Stimulated activated CD4-positive, alpha-beta T cell treated with anti-CD3 and anti-CD28 coated beads, Interleukin-1b, Interleukin-23, amount 100 ng/mL, for 1 hour (primary cell): ENCODE results near the gene RBMS1.
A peak's percentile ranks its signal among the peaks of the same experiment; 100 is the strongest.

Experiments
- DNase-seq, 2 donors: peaks; one replicate each; pipeline ENCODE4 v3.0.0-alpha.2; 2020; ENCODE audit warnings: low read depth in 2 of 2

RBMS1 gene

GRCh38 chr2:160278101-160278878 lies 215.3 kb downstream of the RBMS1 start:
- no peak for DNase-seq

GRCh38 chr2:160277151-160277550 lies 216.5 kb downstream of the RBMS1 start:
- DNase-seq = no peak

- no peak for DNase-seq
Measured at GRCh38 chr2:160275656-160276055, 218.0 kb downstream of the RBMS1 start.

DNA sequence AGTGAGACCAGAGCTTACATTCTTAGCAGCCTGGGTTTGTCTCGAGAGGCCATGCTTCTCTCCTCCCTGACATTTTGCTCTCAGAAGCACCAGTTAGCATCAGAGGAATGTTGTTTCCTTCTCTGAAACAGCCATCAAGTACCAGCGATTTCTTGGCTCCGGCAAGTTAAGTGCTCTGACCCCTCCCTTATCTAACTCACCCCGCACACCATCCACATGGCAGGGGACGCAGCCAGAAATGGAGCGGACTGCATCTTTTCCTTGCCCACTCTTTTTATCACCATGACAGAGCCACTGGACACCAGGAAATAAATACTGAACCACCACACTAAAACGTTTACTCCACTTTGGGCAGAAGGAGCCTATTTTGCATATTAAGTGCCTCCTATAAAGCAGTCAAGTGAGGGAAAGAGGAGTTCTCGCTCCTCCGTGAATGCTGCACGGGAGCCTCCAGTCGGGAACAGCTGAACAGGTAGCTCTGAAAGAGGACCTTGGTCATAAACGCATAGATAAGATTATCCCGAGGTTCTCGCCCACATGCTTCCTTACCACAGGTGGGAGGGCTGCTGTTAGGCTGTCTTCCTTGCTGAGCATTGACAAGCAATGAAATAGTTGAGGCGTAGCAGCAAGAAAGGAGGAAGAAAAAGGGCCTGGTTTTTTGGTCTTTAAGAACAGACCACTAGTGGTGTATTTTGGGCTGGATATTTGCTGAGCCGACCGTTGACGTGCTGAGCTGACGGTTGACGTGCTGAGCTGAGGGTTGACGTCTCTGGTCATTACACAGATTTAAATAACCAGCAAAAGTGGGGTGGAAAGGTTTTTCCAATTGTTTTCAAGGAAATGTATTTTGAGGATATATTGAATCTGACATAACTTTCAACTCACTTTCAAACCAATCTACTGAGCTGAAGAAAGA lies 222.2 kb downstream of the RBMS1 start:
- no peak for DNase-seq

DNA sequence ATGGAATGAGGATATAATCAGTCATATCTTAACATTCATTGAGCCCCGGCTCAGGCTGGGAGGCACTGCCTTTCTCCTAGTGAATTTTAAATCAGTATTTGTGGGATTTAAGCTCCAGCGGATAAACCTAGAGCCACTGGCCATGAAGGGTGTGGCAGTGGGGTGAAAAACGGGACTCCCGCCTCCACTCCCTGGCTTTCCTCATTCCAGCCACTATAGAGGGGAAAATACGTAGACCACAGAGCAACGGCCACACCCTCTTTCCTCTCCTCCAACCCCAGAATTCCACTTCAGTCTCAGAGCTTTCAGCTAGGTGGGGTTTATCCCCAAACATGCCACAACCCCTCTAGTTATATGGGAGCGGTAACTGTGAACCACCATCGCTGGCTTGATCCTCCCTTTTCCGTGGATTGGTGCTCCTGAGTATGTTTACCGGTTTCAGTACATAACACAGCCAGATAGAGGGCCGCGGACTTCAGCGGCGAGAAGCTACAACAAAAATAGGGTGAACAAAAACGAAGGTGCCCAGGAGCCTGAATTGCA lies 223.0 kb downstream of the RBMS1 start:
- no peak for DNase-seq

DNA sequence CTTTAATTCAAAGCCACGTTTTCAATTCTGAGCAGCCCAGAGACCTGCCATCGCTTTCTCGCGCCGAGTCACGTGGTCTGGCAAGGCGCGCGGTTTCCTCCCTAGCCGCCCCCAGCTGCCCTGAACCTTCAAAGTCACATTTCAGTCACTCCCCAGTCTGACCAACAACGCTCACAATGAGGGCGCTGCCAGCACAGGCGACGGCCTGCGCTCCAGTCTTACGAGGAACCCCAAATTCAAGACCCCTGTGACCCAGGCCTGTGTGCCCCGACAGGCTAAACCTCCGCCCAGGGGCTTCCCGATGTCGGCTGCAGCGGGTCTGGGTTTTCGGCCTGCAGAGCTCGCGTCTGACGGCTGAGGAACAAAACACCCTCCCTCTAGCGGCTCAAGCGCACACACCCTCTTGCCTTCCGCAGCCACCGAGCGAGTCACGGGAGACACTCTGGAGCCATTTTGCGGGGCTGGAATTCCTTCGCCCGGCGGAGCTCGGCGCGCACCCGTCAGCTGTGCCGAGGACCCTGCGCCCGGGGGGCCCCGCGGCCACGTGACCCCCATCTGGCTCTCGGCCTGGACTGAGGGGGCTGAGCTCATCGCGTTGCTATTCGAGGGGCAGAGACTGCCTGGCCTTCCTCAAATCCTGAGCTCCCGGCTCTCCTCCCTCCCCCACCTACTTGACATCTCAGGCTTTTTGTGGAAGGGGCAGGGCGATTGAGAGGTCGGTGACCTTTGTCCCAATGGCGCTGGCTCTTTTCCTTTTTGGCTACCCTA lies 223.6 kb downstream of the RBMS1 start:
- DNase-seq = peak; percentile 27 to 43

DNA sequence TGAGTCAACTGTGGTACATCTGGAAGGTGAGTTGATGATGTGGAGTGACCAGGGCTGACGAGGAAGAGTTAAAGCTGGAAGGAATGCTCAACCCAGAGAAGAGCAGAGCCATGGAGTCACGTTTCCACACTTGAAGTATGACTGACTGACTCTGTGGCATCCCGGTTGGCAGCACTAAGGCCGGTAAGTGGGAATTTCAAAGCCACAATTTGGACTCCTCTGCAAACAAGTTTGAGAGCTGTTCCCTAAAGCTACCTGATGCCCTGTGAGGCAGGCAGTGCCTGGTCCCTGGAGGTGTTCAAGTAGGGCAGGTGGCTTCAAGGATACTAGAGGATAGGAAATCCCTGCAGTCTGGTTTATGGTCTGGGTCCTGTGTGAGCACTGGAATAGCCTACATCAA lies 224.2 kb downstream of the RBMS1 start:
- DNase-seq = no peak

- no peak for DNase-seq
Measured at GRCh38 chr2:160268151-160268781, 225.3 kb downstream of the RBMS1 start.

DNA sequence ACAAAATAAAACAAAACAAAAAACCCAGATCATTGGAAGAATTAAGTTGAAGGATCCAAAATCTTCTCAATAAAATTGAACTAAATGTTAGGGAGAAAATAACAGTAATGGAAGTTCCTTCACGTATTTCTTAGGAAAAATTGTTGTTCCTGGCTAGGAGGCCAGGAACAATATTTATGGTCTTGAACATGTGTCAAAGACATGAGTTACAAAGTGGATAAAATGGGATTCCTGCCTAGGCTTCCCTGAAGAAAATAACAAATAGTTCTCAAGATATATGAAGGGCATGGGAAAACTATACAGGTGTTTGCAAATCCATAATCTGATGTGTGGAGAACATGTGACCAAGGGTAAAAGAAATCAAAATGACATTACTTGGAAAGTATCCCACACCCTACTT lies 225.9 kb downstream of the RBMS1 start:
- DNase-seq = no peak

DNA sequence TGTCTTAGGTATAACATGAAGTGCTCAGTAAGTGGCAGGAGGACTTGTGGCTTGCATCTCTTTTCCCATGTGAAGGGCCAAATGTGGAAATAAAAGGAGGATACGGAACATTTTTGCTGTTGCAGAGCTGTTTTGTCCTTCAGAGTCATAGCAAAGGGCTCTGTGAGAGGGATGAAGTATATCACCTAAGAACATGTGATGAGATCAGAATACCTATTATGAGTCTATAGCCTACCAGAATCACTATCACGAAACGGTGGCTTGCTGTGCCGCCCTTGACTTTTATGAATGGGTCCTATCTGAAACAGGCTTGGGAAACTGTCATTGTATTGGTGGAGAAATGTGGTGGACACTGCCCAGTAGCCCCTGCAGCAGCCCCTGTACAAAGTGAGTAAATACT lies 226.6 kb downstream of the RBMS1 start:
- no peak for DNase-seq

DNA sequence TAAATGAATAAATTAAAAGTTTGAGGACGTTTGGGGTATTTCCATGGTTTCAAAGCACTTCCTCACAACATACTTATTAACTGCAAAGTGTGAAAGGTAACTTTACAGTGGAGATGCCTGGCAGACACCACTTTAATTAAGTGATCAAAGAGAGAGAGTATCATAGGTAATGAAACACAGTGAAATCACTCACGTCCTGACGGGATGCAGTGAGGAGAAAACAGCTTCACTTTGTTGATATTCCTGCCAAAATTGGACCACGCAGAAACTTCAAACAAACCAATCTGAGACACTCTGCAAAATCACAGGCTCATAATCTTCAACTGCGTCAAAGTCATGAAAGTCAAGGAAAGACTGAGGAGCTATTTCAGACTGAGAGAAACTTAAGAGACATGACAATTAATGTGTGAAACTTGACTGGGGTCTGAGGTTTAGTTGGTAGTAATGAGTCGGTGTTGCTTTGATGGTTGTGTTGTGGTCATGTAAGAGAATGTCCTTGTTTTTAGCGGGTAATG lies 227.5 kb downstream of the RBMS1 start:
- no peak for DNase-seq

DNA sequence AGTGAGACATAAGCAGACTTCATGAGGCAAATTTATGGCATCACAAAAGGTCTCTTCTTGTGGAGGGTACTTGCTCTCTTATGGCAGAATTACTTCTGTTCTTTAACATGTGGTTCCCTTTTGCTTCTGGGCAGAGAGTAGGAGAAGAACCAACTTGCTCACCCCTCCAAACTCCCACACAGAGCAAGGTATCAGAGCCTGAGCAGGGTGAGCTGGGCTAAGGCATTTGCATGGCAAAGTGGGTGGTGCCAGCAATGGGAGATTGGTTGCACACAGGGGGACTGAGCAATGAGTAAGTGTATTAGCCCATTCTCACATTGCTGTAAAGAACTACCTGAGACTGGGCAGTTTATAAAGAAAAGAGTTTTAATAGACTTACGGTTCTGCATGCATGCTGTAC lies 229.3 kb downstream of the RBMS1 start:
- DNase-seq = no peak

DNA sequence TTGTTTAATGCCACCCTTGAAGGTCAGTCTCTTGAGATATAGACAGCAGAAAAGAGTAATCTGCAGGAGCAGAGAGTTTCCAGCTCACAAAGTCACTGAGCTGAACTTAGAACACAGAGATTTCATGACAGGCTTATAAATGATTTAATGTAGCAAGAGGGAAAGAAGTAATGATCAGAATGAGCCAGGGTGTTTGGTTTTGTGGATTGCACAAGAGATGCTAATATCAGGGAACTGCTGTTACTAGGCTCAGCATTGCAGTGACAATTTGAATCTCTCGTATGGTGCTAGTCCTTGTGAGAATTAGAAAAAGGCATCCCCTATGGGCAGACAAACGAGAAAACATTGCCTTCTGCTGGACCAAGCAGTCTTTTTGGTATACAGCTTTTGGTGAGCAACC lies 231.9 kb downstream of the RBMS1 start:
- DNase-seq = no peak

DNA sequence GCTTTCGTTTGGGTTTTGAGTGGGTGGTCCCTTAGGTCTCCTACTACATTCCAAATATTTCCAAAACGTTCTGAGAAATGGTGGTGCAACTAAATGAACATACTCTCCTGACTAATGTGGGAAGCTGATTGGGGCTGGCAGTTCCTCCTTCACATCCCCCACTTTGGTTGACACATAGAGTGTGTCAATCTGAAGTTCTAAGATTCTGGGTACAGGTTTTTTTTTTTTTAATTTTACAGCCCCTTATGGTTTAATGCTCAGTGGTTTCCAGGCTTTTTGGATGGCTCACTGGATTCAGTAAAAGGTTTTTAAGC lies 235.2 kb downstream of the RBMS1 start:
- no peak for DNase-seq

DNA sequence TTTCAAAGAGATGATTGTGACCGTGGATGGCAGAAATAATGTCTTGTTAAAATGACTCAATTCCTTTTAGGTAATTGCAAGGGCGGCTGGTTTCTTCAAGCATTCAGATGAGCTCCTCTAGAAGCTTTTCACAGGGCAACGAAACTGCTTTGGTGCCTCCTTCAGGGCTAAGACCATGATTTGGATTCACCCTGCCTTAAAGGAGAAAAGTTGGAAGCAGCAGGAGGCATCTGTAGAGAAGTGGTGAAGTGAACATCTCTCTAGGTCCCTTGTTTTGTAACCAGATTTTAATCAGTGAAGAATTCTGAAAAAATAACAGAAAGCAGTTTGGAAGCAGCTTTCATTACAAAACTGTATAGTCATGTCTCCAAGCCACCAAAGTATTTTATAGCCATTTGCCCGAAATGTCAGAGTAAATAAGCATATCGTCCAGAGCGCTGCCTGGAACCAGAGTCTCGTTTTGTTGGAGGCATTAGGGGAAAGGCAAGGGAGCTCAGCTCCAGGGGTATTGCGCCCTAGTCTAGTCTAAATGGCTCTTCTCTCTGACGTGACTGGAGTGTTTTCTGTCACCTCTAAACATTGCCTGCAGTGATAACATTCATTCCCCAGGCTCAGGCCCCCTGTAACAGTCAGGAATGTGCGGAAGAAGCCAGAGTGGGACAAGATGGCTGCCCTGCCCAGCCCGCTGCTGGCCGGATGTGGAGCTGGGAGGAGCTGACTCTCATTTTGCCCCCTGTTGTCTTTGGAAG lies 235.7 kb downstream of the RBMS1 start:
- DNase-seq = no peak

- DNase-seq = no peak
Measured at GRCh38 chr2:160257041-160257742, 236.4 kb downstream of the RBMS1 start.

- DNase-seq = no peak
Measured at GRCh38 chr2:160256507-160256906, 237.1 kb downstream of the RBMS1 start.

DNA sequence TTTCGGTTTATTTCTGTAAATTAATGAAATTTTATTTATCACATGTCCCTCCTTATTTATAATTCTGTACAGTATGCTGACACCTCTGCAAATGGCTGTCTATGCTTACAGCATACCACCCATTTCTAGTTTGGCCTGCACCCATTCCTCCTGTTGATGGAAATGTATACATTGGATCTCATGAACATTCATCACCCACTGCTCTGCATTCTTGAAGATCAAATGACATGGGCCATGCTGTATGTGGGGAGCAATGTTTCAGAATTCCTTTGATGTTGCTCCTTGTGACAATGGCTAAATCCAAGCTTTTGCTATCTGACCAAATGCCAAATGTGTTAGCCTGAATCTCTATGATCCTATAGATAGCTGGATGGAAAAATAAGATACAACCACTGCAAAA lies 238.2 kb downstream of the RBMS1 start:
- no peak for DNase-seq

DNA sequence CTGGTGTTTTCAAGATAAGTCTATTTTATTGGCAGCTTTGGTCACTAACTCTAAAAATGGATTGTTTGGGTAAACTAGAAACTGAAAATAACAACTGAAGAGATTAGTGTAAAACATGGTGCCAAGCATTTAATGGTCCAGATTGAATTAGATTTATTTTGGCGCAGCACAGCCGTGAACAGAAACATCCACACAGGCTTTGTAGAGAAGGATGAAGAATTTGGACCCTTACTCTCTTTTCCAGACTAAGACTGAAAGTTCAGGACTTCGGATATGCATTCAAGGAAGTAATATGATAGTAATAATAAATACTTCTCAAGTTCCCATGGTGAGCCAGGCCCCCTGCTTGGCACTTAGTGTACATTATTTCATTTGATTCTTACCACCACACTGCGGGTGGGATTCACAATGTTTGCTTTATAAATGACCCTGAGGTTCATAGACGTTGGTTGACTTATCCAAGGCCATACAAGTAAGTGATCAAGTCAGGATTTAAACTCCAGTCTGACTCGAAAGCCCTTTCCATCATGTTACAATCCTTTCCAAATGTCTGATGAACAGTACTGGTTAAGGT lies 239.3 kb downstream of the RBMS1 start:
- no peak for DNase-seq
